PC-3 (cell line): Measurements from ENCODE around the gene ACADL. TPM values are rescaled to one million over a fixed set of nuclear protein-coding genes. Genes with fewer than 3 reads are reported as not detected.

Experiments
- ATAC-seq: fragments of 200-7000 bp; cut with Tn5 transposase; 2 replicates; pipeline ENCODE4 v1.9.1; 2020; ENCODE audit warnings: mild to moderate bottlenecking, moderate library complexity
- BruUV-seq: library from RNA; stranded (reverse); fragments of 400-500 nt; replicated peaks from 2 replicates; lab custom pipeline; 2021; lab: Mats Ljungman, UMichigan
- CTCF ChIA-PET: fragments of 300-600 bp; sonication (Branson Sonifier 250); formaldehyde crosslinking; loops from one replicate; lab custom pipeline; 2022; ENCODE audit warnings: antibody characterized with exemption; lab: Charles Lee
- POLR2A ChIA-PET: fragments of 300-600 bp; sonication (Branson Sonifier 250); formaldehyde crosslinking; loops from one replicate; lab custom pipeline; 2022; ENCODE audit warnings: antibody characterized with exemption; ENCODE audit not compliant: unreplicated experiment; lab: Charles Lee
- DNase-seq: peaks from one replicate; pipeline ENCODE4 v3.0.0-alpha.2; 2015
- H2AFZ ChIP-seq: fragments of 300-600 bp; sonication (generic); 2 replicates; pipeline ENCODE4 v1.6.0; 2016; ENCODE audit warnings: antibody characterized with exemption, low read length
- H3F3A ChIP-seq: fragments of 300-600 bp; sonication (generic); one replicate; pipeline ENCODE4 v1.6.0; 2017; ENCODE audit warnings: antibody characterized with exemption, low read length, control low read depth, mild to moderate bottlenecking; ENCODE audit not compliant: unreplicated experiment
- H3K27ac ChIP-seq: fragments of 300-600 bp; sonication (generic); 2 replicates; pipeline ENCODE4 v1.5.1; 2016; ENCODE audit warnings: mild to moderate bottlenecking, low read length
- H3K27me3 ChIP-seq: fragments of 300-600 bp; sonication (generic); 2 replicates; pipeline ENCODE4 v1.6.1; 2016; ENCODE audit warnings: low read length, mixed read lengths
- H3K36me3 ChIP-seq: fragments of 300-600 bp; sonication (generic); 2 replicates; pipeline ENCODE4 v1.6.1; 2016; ENCODE audit warnings: low read depth, mixed run types, low read length, mixed read lengths
- H3K4me1 ChIP-seq: fragments of 300-600 bp; sonication (generic); 2 replicates; pipeline ENCODE4 v1.5.1; 2016; ENCODE audit warnings: low read length; ENCODE audit not compliant: insufficient read depth
- H3K4me2 ChIP-seq: fragments of 300-600 bp; sonication (generic); 2 replicates; pipeline ENCODE4 v1.6.0; 2016; ENCODE audit warnings: low read length
- H3K4me3 ChIP-seq: fragments of 300-600 bp; sonication (generic); 2 replicates; pipeline ENCODE4 v1.5.1; 2016; ENCODE audit warnings: mild to moderate bottlenecking, low read length, mixed read lengths
- H3K79me2 ChIP-seq: fragments of 300-600 bp; sonication (generic); 2 replicates; pipeline ENCODE4 v1.6.1; 2017; ENCODE audit warnings: low read length, mixed read lengths
- H3K9ac ChIP-seq: fragments of 300-600 bp; sonication (generic); 2 replicates; pipeline ENCODE4 v1.6.0; 2016; ENCODE audit warnings: mild to moderate bottlenecking, low read length
- H3K9me2 ChIP-seq: fragments of 300-600 bp; sonication (generic); replicated peaks from 2 replicates; pipeline ENCODE4 v1.6.1; 2016; ENCODE audit warnings: mixed run types, low read length, mixed read lengths
- H3K9me3 ChIP-seq: fragments of 300-600 bp; sonication (generic); 2 replicates; pipeline ENCODE4 v1.6.1; 2016; ENCODE audit warnings: low read length, mixed read lengths
- H4K20me1 ChIP-seq: fragments of 300-600 bp; sonication (generic); 2 replicates; pipeline ENCODE4 v1.6.1; 2016; ENCODE audit warnings: low read length, mixed read lengths
- CTCF ChIP-seq: fragments of 300-600 bp; sonication (generic); conservative IDR thresholded peaks from 2 replicates; pipeline ENCODE4 v1.5.1; 2017; ENCODE audit warnings: antibody characterized with exemption, low read depth, mild to moderate bottlenecking, low read length
- EZH2 ChIP-seq: fragments of 300-600 bp; sonication (generic); IDR thresholded peaks from one replicate; pipeline ENCODE4 v1.6.1; 2017; ENCODE audit warnings: antibody characterized with exemption, mild to moderate bottlenecking, low read length; ENCODE audit not compliant: unreplicated experiment
- EZH2phosphoT487 ChIP-seq: fragments of 300-600 bp; sonication (generic); IDR thresholded peaks from 2 replicates; pipeline ENCODE4 v1.6.1; 2018; ENCODE audit warnings: mild to moderate bottlenecking, antibody characterized with exemption, low read length, borderline replicate concordance
- intact Hi-C: fragments of 100-400 bp; cut with micrococcal nuclease; formaldehyde crosslinking; loops from 2 replicates; pipeline ENCODE4 v1.9.0; 2023
- total RNA-seq: library from RNA; depleted of rRNA; stranded (reverse); fragments of >200 nt; gene quantifications from 2 replicates; pipeline ENCODE4 v1.2.3, GENCODE V29; 2014

ACADL gene
- total RNA-seq, 1 experiment from 2014 or later: 0.07 TPM

DNA sequence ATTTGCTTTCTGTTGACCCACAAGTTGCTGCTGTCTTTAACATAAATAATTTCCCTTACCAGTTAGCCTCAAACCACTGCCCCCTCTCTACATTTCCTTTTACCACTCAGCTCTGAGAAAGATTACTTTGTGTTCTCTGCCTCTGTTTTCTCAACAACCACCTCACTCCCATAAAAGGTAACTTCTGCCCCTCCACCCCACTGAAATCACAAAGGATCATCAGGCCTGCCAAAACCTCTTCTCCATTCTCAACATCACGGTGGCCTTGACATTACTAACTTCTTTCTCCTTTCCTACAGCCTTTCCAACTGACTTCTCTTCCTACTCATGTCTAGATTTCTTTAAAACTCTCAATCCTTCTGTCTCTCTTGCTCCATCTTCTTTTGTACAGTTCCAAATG lies 10.1 kb downstream of the ACADL start:
- no peaks in the 10 kb centered on the region for H4K20me1 ChIP-seq
- BruUV-seq: no TSS peak
- H3K27ac ChIP-seq: no peak overlapping the region
- ATAC-seq (no peak), DNase-seq (no peak)
- ChIA-PET CTCF (no interaction called here), POLR2A (no interaction called here)
- H3K4me2 ChIP-seq: no peak overlapping the region
- no peaks in the 10 kb centered on the region for H3F3A ChIP-seq
- no peaks in the 10 kb centered on the region for H3K36me3 ChIP-seq
- no peaks in the 10 kb centered on the region for H3K79me2 ChIP-seq
- peaks cover 43% of the 10 kb centered on the region for H3K27me3 ChIP-seq
- intact Hi-C loops: no loop called here
- no peaks in the 10 kb centered on the region for H3K9me2 ChIP-seq
- no peaks in the 10 kb centered on the region for H3K4me1 ChIP-seq
- no peak overlapping the region for H2AFZ ChIP-seq
- no peak for TF ChIP-seq CTCF
- no peak for TF ChIP-seq EZH2
- TF ChIP-seq EZH2phosphoT487: no peak
- H3K9me3 ChIP-seq: no peaks in the 10 kb centered on the region
- no peak overlapping the region for H3K4me3 ChIP-seq
- no peak overlapping the region for H3K9ac ChIP-seq

GRCh38 chr2:210210185-210210584 lies 15.1 kb downstream of the ACADL start:
- H2AFZ ChIP-seq: no peak overlapping the region
- H3K9me3 ChIP-seq: no peaks in the 10 kb centered on the region
- peaks cover 41% of the 10 kb centered on the region for H3K27me3 ChIP-seq
- H4K20me1 ChIP-seq: no peaks in the 10 kb centered on the region
- CTCF ChIA-PET: no interaction called here
- H3K9me2 ChIP-seq: no peaks in the 10 kb centered on the region
- H3F3A ChIP-seq: no peaks in the 10 kb centered on the region
- TF ChIP-seq EZH2phosphoT487: no peak
- no peak for TF ChIP-seq EZH2
- POLR2A ChIA-PET: no interaction called here
- H3K36me3 ChIP-seq: no peaks in the 10 kb centered on the region
- H3K79me2 ChIP-seq: no peaks in the 10 kb centered on the region
- no TSS peak for BruUV-seq
- no peak overlapping the region for H3K4me2 ChIP-seq
- ATAC-seq (no peak), DNase-seq (no peak)
- no peaks in the 10 kb centered on the region for H3K4me1 ChIP-seq
- intact Hi-C loops: no loop called here
- H3K27ac ChIP-seq: no peak overlapping the region
- H3K9ac ChIP-seq: no peak overlapping the region
- no peak overlapping the region for H3K4me3 ChIP-seq

DNA sequence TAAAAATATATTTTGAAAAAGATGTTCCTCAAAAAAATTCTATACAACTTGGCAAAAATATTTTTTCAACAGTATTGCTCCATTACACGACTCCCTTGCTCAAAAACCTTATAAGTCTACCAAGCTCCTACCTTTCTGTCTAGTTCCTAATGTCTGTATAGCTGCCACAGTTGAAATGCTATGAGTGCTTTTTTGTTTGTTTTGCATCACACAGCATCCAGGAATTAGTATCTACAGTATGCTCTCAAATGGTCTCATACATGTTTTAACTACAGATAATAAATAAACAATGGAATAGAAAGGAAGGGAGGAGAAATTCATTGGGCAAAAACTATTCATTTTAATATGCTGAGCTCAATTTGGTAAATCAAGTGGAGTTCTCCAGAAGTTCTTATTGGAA lies 17.3 kb downstream of the ACADL start:
- Histone ChIP-seq H3K4me2 (no peak overlapping the region), H3K9me3 (no peaks in the 10 kb centered on the region), H2AFZ (no peak overlapping the region), H3K4me1 (no peaks in the 10 kb centered on the region), H3K27ac (no peak overlapping the region), H3K9ac (no peak overlapping the region), H3K36me3 (no peaks in the 10 kb centered on the region), H4K20me1 (no peaks in the 10 kb centered on the region), H3K27me3 (peaks cover 32% of the 10 kb centered on the region), H3K4me3 (no peak overlapping the region), H3K9me2 (no peaks in the 10 kb centered on the region), H3F3A (no peaks in the 10 kb centered on the region), H3K79me2 (no peaks in the 10 kb centered on the region)
- ATAC-seq (no peak), DNase-seq (no peak)
- ChIA-PET CTCF (no interaction called here), POLR2A (no interaction called here)
- no peak for TF ChIP-seq EZH2
- no peak for TF ChIP-seq EZH2phosphoT487
- no peak for TF ChIP-seq CTCF
- intact Hi-C loops: no loop called here
- BruUV-seq: no TSS peak
